Caco-2 (cell line): ENCODE results near the gene AURKA. TPM values are rescaled to one million over a fixed set of nuclear protein-coding genes. Genes with fewer than 3 reads are reported as not detected.

ENCODE experiments used
- BruUV-seq: library from RNA; stranded (reverse); fragments of 400-500 nt; replicated peaks from 2 replicates; lab custom pipeline; 2021; lab: Mats Ljungman, UMichigan
- CTCF ChIA-PET: fragments of 300-600 bp; sonication (Branson Sonifier 250); formaldehyde crosslinking; loops from one replicate; lab custom pipeline; 2022; ENCODE audit warnings: antibody characterized with exemption; lab: Charles Lee
- POLR2A ChIA-PET: fragments of 300-600 bp; sonication (Branson Sonifier 250); formaldehyde crosslinking; loops from one replicate; lab custom pipeline; 2022; ENCODE audit warnings: antibody characterized with exemption; lab: Charles Lee
- DNase-seq, 2 experiments: peaks; one replicate each; pipeline versions ENCODE4 v3.0.0 to v3.0.0-alpha.2; 2020 to 2022
- H3K27me3 ChIP-seq: replicated peaks from 2 replicates; pipeline ENCODE4 v1.6.0; 2011; ENCODE audit warnings: low read length; ENCODE audit not compliant: control insufficient read depth, insufficient read depth
- H3K36me3 ChIP-seq: 2 replicates; pipeline ENCODE4 v1.5.1; 2011; ENCODE audit warnings: low read length; ENCODE audit not compliant: control insufficient read depth, insufficient read depth
- H3K4me1 ChIP-seq: fragments of 250-450 bp; sonication (Bioruptor Pico); 2 replicates; pipeline ENCODE4 v1.5.1; 2020; ENCODE audit warnings: mild to moderate bottlenecking
- H3K4me3 ChIP-seq: 2 replicates; pipeline ENCODE4 v1.5.1; 2011; ENCODE audit warnings: low read depth, mild to moderate bottlenecking, control low read depth, low read length
- H3K9me3 ChIP-seq: fragments of 250-450 bp; sonication (Bioruptor Pico); 2 replicates; pipeline ENCODE4 v1.5.1; 2020; ENCODE audit warnings: mild to moderate bottlenecking, moderate library complexity
- H3K27ac Mint-ChIP-seq: one replicate; pipeline ENCODE4 v1.8.0; 2022; ENCODE audit warnings: mixed read lengths; ENCODE audit not compliant: unreplicated experiment
- H3K27me3 Mint-ChIP-seq: one replicate; pipeline ENCODE4 v1.8.0; 2022; ENCODE audit warnings: mixed read lengths; ENCODE audit not compliant: insufficient read depth, unreplicated experiment
- H3K36me3 Mint-ChIP-seq: one replicate; pipeline ENCODE4 v1.8.0; 2022; ENCODE audit warnings: mild to moderate bottlenecking, mixed read lengths; ENCODE audit not compliant: insufficient read depth, unreplicated experiment
- H3K4me1 Mint-ChIP-seq: one replicate; pipeline ENCODE4 v1.8.0; 2022; ENCODE audit warnings: low read depth, mixed read lengths; ENCODE audit not compliant: unreplicated experiment
- H3K4me3 Mint-ChIP-seq: one replicate; pipeline ENCODE4 v1.8.0; 2022; ENCODE audit warnings: mild to moderate bottlenecking, moderate library complexity, mixed read lengths; ENCODE audit not compliant: unreplicated experiment
- H3K9me3 Mint-ChIP-seq: one replicate; pipeline ENCODE4 v1.8.0; 2022; ENCODE audit warnings: mixed read lengths; ENCODE audit not compliant: unreplicated experiment
- CTCF ChIP-seq, 2 experiments: fragments of 200-600 bp in 1 of 2; IDR thresholded peaks; 1 replicate in 1 of 2; 2 replicates in 1 of 2; pipeline versions ENCODE4 v1.5.1 to v1.8.0; 2011 to 2022; ENCODE audit warnings: antibody characterized with exemption in 1 of 2, control low read depth in 1 of 2, inconsistent platforms in 1 of 2, low read depth in 1 of 2, low read length in 1 of 2, mild to moderate bottlenecking in 1 of 2, moderate library complexity in 1 of 2; ENCODE audit not compliant: insufficient read depth in 1 of 2, severe bottlenecking in 1 of 2, unreplicated experiment in 1 of 2
- intact Hi-C: fragments of 100-400 bp; cut with micrococcal nuclease; formaldehyde crosslinking; loops from one replicate; pipeline ENCODE4 v1.10.0; 2022; ENCODE audit not compliant: unreplicated experiment
- total RNA-seq: library from RNA; stranded (reverse); gene quantifications from 2 replicates; pipeline ENCODE4 v1.2.3, GENCODE V29; 2022

The AURKA gene
- total RNA-seq, 1 experiment from 2014 or later: 233 TPM

- Mint-ChIP-seq H3K4me3 (no peak overlapping the region), H3K27ac (no peak overlapping the region), H3K9me3 (no peaks in the 10 kb centered on the region), H3K4me1 (no peaks in the 10 kb centered on the region), H3K27me3 (peaks cover 14% of the 10 kb centered on the region), H3K36me3 (no peaks in the 10 kb centered on the region)
- Histone ChIP-seq H3K27me3 (no peaks in the 10 kb centered on the region; the same call in none of the 2 replicates), H3K36me3 (no peaks in the 10 kb centered on the region), H3K4me3 (no peak overlapping the region), H3K4me1 (no peaks in the 10 kb centered on the region), H3K9me3 (no peaks in the 10 kb centered on the region)
- ChIA-PET POLR2A (no interaction called here), CTCF (no interaction called here)
- no TSS peak for BruUV-seq
- no peak for DNase-seq
- intact Hi-C loops: no loop called here
- no peak for TF ChIP-seq CTCF (IDR thresholded peaks at IDR 0.05; ENCODE audit: insufficient read depth in 1 of 2, low read depth in 1 of 2, low read length in 1 of 2, severe bottlenecking in 1 of 2, unreplicated experiment in 1 of 2)
Measured at GRCh38 chr20:56323206-56323605, 68.8 kb downstream of the AURKA start.

GRCh38 chr20:56322681-56323080 lies 69.3 kb downstream of the AURKA start:
- Histone ChIP-seq H3K4me1 (no peaks in the 10 kb centered on the region), H3K36me3 (no peaks in the 10 kb centered on the region), H3K27me3 (no peaks in the 10 kb centered on the region; the same call in none of the 2 replicates), H3K4me3 (no peak overlapping the region), H3K9me3 (no peaks in the 10 kb centered on the region)
- no peak for TF ChIP-seq CTCF (IDR thresholded peaks at IDR 0.05; ENCODE audit: insufficient read depth in 1 of 2, low read depth in 1 of 2, low read length in 1 of 2, severe bottlenecking in 1 of 2, unreplicated experiment in 1 of 2)
- no TSS peak for BruUV-seq
- Mint-ChIP-seq H3K27me3 (peaks cover 14% of the 10 kb centered on the region), H3K4me3 (no peak overlapping the region), H3K9me3 (no peaks in the 10 kb centered on the region), H3K4me1 (no peaks in the 10 kb centered on the region), H3K36me3 (no peaks in the 10 kb centered on the region), H3K27ac (no peak overlapping the region)
- CTCF ChIA-PET: no interaction called here
- intact Hi-C loops: no loop called here
- DNase-seq: no peak
- POLR2A ChIA-PET: no interaction called here

Other genes starting within 250 kb of the AURKA start
- gene MC3R, start 143.5 kb downstream of the AURKA start, total RNA-seq: not detected in 2 replicates
- gene FAM210B, start 33.2 kb downstream of the AURKA start, total RNA-seq: 20.5 and 21.1 TPM in 2 replicates
- 97.0 and 101 TPM in 2 replicates for gene CSTF1, start 430 bp upstream of the AURKA start, total RNA-seq
- 0.64 and 0.67 TPM in 2 replicates for gene CASS4, start 20.0 kb upstream of the AURKA start, total RNA-seq
- 146 and 157 TPM in 2 replicates for gene RTF2, start 76.4 kb upstream of the AURKA start, total RNA-seq
- 0.57 and 1.2 TPM in 2 replicates for gene FAM209A, start 132.5 kb upstream of the AURKA start, total RNA-seq
- gene FAM209B, start 141.0 kb upstream of the AURKA start, total RNA-seq: not detected in 2 replicates
- gene TFAP2C, start 237.1 kb upstream of the AURKA start, total RNA-seq: 25.3 and 27.9 TPM in 2 replicates